Prostate gland (tissue), 2 donors: ENCODE measurements around the gene SMIM27.

ENCODE experiments used
- POLR2A ChIP-seq: fragments of 450-650 bp; IDR thresholded peaks from one replicate; pipeline ENCODE4 v1.6.1; 2016; ENCODE audit warnings: antibody characterized with exemption, mild to moderate bottlenecking
- POLR2AphosphoS5 ChIP-seq: sonication (generic); formaldehyde crosslinking; IDR thresholded peaks from one replicate; pipeline ENCODE4 v1.6.1; 2017; ENCODE audit warnings: antibody characterized with exemption
- TF ChIP-seq, protein P1 (sequence below), 4 experiments: fragments of 200-600 bp in 2 of 4; fragments of 450-650 bp in 2 of 4; sonication (generic) in 2 of 4; IDR thresholded peaks; 1 replicate in 3 of 4; 2 replicates in 1 of 4; pipeline ENCODE4 v1.5.1; 2016 to 2019; ENCODE audit warnings: antibody characterized with exemption in 4 of 4, mild to moderate bottlenecking in 2 of 4, moderate library complexity in 2 of 4

DNA sequence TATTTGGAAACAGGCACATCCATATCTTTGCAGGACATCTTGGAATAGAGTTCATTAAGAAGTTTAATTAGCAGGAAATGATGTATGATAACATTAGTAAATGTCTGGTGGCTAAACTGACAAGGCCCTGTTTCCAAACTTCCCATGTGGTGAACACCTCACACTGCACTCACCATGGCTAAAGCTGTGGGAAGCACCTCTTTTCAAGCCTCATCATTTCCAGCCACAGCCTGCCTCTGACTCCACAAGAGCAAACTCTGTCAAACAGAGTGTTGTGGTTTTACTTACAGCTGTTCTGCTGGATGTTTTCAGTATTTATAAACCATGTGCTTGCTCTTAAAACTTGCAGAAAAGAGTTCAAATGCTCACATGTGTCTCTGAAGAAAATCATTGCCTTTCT, 35.8 kb downstream of the SMIM27 start:
- TF ChIP-seq, protein P1, sequence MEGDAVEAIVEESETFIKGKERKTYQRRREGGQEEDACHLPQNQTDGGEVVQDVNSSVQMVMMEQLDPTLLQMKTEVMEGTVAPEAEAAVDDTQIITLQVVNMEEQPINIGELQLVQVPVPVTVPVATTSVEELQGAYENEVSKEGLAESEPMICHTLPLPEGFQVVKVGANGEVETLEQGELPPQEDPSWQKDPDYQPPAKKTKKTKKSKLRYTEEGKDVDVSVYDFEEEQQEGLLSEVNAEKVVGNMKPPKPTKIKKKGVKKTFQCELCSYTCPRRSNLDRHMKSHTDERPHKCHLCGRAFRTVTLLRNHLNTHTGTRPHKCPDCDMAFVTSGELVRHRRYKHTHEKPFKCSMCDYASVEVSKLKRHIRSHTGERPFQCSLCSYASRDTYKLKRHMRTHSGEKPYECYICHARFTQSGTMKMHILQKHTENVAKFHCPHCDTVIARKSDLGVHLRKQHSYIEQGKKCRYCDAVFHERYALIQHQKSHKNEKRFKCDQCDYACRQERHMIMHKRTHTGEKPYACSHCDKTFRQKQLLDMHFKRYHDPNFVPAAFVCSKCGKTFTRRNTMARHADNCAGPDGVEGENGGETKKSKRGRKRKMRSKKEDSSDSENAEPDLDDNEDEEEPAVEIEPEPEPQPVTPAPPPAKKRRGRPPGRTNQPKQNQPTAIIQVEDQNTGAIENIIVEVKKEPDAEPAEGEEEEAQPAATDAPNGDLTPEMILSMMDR (IDR thresholded peaks at IDR 0.05), result no peak
- no peak for TF ChIP-seq POLR2A
- no peak for TF ChIP-seq POLR2AphosphoS5
